Femur (tissue), 1 donor: ENCODE results near the gene MED9.
"Not testable (repeated sequence)": the region's sequence is repeated elsewhere in the genome, so short reads cannot be mapped to it uniquely, and the experiment has no call there.

Experiments
- DNase-seq: peaks from one replicate; pipeline ENCODE4 v3.0.0-alpha.2; 2017

MED9 gene

GRCh38 chr17:17455173-17455572 lies 21.6 kb upstream of the MED9 start:
- no peak for DNase-seq

GRCh38 chr17:17456251-17456650 lies 20.5 kb upstream of the MED9 start:
- DNase-seq: no peak

DNA sequence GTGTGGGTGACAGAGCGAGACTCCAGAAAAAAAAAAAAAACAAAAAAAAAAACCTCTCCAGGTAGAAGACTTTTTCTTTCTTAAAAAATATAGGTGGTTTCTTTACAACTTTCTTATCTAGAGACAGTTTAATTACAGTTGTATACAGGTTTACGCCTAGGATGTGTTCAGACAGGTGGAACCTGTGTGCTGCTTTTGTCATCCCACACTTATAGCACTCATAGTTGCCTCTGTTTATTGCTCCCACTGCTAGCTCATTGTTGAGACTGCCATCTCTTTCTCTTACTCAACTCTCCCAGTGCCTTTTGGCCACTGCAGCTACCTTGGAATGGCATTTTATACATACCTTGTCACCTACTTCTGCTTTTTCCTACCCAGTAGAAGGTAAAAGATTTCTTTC lies 19.1 kb upstream of the MED9 start:
- DNase-seq: no peak

DNA sequence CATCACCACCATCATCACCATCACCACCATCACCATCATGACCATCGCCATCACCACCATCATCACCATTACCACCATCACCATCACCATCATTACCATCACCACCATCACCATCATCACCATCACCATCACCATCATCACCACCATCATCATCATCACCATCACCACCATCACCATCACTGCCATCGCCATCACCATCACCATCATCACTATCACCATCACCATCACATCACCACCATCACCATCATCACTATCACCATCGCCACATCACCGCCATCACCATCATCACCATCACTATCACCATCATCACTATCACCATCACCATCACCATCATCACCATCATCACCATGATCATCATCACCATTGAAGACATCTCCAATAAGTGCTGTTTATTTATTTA lies 16.8 kb upstream of the MED9 start:
- no peak for DNase-seq

- DNase-seq: no peak
Observed at GRCh38 chr17:17462048-17462824, 14.6 kb upstream of the MED9 start.

DNA sequence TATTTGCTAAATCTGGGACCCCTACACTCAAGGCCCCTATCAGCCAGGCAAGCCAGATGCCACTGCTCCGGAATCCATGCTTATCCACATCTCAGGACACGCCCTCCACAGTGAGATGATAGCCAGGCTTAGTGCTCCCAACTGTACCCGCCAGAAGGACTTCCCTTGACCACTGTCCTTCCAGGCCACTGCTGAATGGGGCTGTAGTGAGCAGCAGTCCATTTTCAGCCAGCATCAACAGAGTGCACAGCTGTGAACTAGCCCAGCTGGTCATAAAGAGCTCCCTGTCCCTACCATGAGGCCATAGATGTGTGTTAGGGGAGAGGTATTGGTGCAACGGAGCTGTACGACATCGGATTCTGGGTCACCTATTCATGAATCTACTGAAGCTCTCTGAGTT lies 13.0 kb upstream of the MED9 start:
- DNase-seq: no peak

- DNase-seq: not testable (repeated sequence)
Observed at GRCh38 chr17:17465878-17466277, 10.9 kb upstream of the MED9 start.

DNA sequence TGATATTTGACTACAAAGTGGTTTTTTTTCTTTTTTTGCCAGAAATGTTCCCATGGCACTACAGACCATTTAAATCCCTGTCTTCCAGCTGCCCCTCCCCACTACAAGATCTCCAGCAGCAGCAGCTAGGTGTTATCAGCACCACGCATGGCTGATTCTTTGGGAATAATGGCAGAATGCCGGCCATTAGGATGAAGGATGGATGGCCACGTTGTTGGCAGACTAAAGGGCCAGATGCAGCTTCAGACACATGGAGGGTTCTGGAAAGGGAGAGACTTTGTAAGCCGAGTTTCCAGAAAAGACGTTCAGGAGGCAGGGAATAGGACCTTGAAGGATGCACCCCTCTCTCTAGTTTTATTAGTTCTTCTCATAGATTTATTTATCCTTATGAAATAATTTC lies 10.3 kb upstream of the MED9 start:
- DNase-seq: no peak

DNA sequence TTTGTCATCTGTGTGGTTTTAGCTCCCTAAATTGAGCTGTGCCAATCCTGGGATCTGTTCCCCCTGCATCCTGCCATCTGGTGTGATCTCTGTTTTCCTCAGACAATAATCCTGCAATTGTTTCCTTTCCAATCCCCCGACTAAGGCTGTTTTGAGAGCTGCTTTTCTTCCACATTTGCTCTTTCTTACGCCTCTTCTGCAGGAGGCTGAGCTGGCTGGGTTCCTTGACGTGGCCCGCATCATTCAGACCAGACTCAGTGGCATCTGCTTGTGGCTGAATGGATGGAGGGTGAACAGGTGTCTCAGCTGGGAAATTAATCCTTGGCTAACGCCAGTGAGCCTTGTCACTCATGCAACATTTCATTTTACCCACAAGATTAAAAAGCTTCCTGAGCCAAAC lies 9.8 kb upstream of the MED9 start:
- DNase-seq: no peak

DNA sequence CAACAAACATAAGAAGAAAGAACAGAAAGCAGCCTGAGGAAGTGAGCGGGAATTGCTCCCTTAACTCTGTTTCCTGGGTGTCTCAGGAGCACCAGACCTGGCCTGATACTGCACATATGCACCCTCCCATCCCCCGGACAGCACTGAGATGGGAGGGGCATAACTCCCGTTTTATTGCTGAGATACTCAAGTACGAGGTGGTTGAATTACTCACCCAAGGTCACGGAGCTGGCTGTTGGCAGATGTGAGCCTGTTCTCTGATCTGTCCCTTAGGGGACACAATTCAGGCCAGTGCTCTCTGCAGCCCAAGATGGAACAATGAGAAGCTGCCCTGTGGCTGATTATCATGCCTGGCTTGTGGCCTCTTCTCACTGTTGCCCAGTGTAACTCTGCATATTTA lies 9.1 kb upstream of the MED9 start:
- DNase-seq: no peak

DNA sequence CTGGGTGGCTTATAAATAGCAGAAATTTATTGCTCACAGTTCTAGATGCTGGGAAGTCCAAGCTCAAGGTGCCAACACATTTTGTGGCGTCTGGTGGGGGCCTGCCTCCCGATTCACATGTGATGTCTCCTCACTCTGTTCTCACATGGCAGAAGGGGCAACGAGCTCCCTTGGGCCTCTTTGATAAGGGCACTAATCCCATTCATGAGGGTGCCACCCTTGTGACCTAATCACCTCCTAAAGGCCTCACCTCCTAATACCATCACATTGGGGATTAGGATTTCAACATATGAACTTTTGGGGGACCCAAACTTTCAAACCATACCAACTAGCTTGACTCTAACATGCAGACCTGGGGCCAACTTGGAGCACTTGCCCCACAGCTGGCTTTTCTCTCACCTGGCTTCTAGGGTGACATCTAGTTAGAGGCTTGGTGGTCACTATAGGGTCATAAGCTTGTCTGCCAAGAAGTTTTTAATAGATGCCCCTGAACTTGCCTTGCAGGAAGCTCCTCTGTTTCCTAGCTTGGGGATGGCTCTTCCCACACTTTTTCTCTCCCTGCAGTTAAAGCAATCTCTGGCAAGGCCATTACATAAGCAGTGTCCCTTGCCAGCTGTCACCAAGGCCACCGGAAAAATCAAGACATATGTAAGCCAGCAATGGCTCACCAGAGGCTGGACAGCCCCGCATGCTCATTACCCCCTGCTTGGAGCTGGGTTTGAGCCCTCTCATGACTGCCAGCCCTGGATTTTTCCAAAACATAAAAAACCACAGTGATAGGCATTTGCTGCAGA lies 8.4 kb upstream of the MED9 start:
- DNase-seq: no peak

DNA sequence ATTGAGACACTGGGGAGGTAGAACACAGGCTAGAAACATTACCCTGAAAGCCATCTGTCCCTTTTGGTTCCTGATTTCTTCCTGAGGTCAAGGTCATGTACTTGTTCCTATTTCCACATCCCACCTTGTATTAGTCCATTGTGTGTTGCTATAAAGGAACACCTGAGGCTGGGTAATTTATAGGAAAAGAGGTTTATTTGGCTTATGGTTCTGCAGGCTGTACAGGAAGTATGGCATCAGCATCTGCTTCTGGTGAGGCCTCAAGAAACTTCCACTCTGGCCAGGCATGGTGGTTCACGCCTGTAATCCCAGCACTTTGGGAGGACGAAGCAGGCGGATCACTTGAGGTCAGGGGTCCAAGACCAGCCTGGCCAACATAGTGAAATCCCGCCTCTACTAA lies 7.4 kb upstream of the MED9 start:
- DNase-seq: no peak

DNA sequence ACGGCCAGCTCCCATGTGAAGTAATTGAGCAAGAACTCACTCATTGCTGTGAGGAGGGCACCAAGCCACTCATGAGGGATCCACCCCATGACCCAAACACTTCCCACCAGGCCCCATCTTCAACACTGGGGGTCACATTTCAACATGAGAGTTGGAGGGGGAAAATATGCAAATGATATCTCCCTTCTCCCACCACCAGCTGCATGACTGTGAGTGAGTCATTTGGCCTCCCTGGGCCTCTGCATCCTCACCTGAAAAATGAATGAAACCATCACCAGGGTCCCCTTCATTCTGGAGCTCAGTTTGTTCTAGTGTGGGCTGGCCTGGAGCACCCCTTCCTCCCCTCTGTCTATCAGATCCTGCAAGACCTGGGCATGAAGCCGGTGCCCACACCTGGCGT lies 6.8 kb upstream of the MED9 start:
- no peak for DNase-seq

DNA sequence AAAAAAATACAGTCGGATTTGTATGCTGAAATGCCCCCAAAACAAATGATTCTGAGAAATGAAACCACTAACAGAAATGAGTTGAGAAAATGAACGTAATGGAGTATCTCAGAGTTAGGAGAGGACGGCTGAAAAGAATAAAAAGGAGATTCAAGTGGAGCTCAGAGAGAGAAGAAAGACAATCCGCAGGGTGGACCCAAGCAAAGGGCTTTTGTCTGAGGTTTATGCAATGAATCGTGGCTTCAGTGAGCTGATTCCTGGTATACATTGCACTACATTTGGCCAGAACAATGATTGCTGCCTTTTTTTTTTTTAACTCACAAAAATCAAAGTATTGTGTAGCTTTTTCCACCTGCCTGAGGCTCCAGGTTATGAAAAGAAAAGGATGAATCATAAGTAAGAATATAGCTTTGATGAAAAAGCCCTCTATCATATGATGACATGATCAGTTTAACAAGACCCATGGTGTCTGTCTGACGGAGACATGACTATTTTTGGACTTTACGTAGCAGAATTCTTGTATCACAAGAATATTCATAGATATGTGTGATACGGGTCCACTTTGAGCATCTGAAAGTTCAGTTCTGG lies 4.4 kb upstream of the MED9 start:
- no peak for DNase-seq

DNA sequence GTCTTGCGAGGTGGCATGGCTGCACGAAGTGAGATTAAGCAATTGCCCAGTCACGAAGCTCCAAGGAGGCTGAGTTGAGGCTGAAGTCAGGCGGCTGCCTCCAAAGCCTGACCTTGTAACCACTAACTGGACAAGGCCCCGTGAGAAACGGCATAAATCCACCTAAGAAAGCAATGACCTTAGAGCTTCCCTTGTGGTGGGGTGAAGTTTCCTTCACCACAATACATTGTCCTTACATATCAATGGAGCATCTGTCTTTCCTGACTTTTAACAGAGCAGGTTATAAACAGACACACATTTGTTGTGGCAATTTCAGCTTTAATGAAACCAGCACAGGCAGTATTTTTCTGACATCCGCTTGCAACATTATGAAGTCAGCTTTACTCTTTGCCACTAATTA lies 2.5 kb upstream of the MED9 start:
- no peak for DNase-seq

DNA sequence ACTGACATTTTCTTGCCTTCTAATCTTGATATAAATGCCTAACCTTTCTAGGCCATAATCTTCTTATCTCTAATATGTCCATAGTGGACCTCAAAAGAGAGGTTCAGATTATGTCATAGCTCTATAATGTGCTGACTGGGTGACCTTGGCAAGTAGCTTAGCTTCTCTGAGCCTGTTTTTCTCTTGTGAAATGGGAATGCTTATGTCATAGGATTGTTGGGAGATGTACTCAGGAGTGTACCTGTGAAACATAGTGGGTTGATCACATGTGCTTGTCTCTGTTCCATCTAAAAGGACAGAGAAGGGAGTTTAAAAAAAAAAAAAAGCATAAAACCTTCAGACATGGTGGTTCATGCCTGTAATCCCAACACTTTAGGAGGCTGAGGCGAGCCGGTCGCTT lies 2.4 kb downstream of the MED9 start:
- no peak for DNase-seq

- no peak for DNase-seq
Observed at GRCh38 chr17:17480593-17481148, 3.9 kb downstream of the MED9 start.

GRCh38 chr17:17481860-17482259 lies 5.1 kb downstream of the MED9 start:
- no peak for DNase-seq

DNA sequence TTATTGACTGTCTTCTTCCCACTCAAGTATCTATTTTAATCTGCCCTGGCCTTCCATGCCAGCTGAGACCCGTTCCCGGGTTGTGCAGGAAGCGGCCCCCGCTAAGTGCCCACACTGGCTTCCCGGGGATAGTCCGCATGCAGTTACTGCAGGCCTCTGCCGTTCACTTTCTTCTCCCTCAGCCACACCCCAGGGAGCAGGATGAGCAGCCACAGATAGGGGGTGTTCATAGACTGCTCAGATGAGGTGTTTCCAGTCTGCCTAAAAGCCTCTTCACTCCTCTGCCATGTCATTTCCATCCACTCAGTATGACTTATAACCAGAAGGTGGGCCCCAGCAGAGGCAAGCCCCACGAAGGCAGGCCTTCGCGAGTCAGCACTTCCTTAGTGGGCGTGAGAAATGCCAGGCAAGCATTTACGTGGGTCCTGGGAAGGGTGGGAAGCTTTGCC lies 7.7 kb downstream of the MED9 start:
- peak; percentile 36 for DNase-seq

GRCh38 chr17:17485420-17485819 lies 8.6 kb downstream of the MED9 start:
- no peak for DNase-seq

GRCh38 chr17:17486416-17486815 lies 9.6 kb downstream of the MED9 start:
- DNase-seq: not testable (repeated sequence)

DNA sequence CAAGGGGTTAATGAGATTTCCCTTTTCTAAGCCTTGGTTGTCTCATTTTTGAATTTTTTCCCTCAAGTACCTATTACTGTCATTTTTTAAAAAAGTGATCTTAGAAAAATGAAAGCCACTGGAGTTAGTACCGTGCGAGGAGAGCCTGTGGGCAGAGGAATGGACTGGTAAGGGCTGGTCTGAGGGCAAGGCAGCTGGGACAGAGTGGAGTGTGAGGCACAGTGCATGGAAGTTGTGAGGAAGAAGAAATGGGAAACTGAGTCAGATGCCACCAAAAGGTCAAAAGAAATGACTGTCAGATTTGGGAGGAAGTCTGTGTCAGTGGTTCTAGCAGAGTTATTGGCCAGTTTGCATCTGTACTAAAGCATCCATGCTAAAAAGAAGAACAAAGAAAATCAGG lies 11.2 kb downstream of the MED9 start:
- no peak for DNase-seq

- no peak for DNase-seq
Observed at GRCh38 chr17:17491031-17491471, 14.3 kb downstream of the MED9 start.

- DNase-seq: peak; percentile 22
Observed at GRCh38 chr17:17491546-17491988, 14.8 kb downstream of the MED9 start.
